Mesodermal cell (in vitro differentiated cells): Measurements from ENCODE around the gene C1R.
"Not testable (repeated sequence)": the region's sequence is repeated elsewhere in the genome, so short reads cannot be mapped to it uniquely, and the experiment has no call there.

Experiments used
- H3K27ac ChIP-seq: 2 replicates; pipeline ENCODE4 v1.7.0; 2013; ENCODE audit warnings: mild to moderate bottlenecking, low read depth, low read length, moderate library complexity; ENCODE audit not compliant: severe bottlenecking
- H3K36me3 ChIP-seq: 2 replicates; pipeline ENCODE4 v1.7.1; 2013; ENCODE audit warnings: mild to moderate bottlenecking, low read length, moderate library complexity; ENCODE audit not compliant: control insufficient read depth, insufficient read depth
- H3K4me1 ChIP-seq: one replicate; pipeline ENCODE4 v1.7.1; 2013; ENCODE audit warnings: mild to moderate bottlenecking, low read length; ENCODE audit not compliant: insufficient read depth, control insufficient read depth, poor library complexity, severe bottlenecking
- H3K4me3 ChIP-seq: 2 replicates; pipeline ENCODE4 v1.7.0; 2013; ENCODE audit warnings: low read length, control low read depth, mild to moderate bottlenecking; ENCODE audit not compliant: insufficient read depth, poor library complexity, severe bottlenecking; ENCODE audit errors: extremely low read depth
- H3K9me3 ChIP-seq: 2 replicates; pipeline ENCODE4 v1.7.1; 2013; ENCODE audit warnings: mild to moderate bottlenecking, low read length, moderate library complexity; ENCODE audit not compliant: control insufficient read depth
- WGBS, 2 experiments: methylation state at CpG; one replicate each; pipeline ENCODE4 v1.1.5; 2013; ENCODE audit warnings: missing lambda C conversion rate in 2 of 2; ENCODE audit not compliant: insufficient coverage in 2 of 2; 5-methylcytosine and 5-hydroxymethylcytosine counted together

Gene C1R

GRCh38 chr12:7037411-7037810, 54.8 kb downstream of the C1R start:
- H3K36me3 ChIP-seq, H3K27ac ChIP-seq, H3K4me1 ChIP-seq, H3K4me3 ChIP-seq, H3K9me3 ChIP-seq: not testable (repeated sequence)
- WGBS, 2 experiments, result 89 to 97% methylated on average over 5 to 25 of the region's 32 CpGs

- Histone ChIP-seq H3K36me3 (no peaks in the 10 kb centered on the region), H3K4me3 (no peak overlapping the region), H3K9me3 (no peaks in the 10 kb centered on the region), H3K4me1 (no peaks in the 10 kb centered on the region), H3K27ac (no peak overlapping the region)
- whole genome bisulfite sequencing, 2 experiments, result no CpG with 5 or more reads among the region's 2 CpGs
Observed at GRCh38 chr12:7035463-7035862, 56.8 kb downstream of the C1R start.

GRCh38 chr12:7034464-7034863, 57.8 kb downstream of the C1R start:
- Histone ChIP-seq H3K4me1 (no peaks in the 10 kb centered on the region), H3K4me3 (no peak overlapping the region), H3K36me3 (no peaks in the 10 kb centered on the region), H3K27ac (no peak overlapping the region), H3K9me3 (no peaks in the 10 kb centered on the region)
- 100% methylated on average over 1 of the region's 1 CpG; no CpG with 5 or more reads in 1 of the 2 experiments for WGBS, 2 experiments

DNA sequence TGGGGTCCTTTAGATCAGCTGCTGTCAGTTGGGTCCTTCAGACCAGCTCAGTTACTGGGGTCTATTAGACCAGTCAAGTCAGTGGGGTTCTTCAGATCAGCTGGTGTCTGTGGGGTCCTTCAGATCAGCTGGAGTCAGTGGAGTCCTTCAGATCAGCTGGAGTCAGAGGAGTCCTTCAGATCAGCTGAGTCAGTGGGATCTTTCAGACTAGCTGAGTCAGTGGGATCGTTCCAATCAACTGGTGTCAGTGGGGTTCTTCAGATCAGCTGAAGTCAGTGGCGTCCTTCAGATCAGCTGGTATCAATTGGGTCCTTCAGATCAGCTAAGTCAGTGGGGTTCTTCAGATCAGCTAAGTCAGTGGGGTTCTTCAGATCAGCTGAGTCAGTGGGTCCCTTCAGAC, 59.3 kb downstream of the C1R start:
- Histone ChIP-seq H3K27ac (no peak overlapping the region), H3K4me3 (no peak overlapping the region), H3K4me1 (no peaks in the 10 kb centered on the region), H3K36me3 (no peaks in the 10 kb centered on the region), H3K9me3 (no peaks in the 10 kb centered on the region)
- WGBS, 2 experiments, result 88 to 90% methylated on average over 2 of the region's 2 CpGs

DNA sequence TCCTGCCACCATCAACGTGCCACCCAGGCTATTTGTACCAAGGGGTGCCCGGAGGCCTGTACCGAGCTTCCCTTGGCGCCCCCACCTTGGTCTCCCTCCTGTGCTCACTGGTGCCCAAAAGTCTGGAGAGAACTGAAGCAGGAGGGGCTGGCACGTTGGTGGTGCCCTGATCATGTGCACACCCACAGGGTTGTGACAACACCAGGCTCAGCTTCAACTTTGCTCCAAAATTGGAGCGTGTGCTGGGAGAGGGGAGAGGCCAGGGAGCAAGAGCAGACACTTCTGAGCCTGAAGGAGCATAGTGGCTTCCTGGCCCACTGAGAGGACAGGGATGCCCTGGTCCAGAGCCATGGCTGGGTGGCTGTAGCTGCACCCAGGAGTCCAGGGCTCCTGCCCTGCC, 60.9 kb downstream of the C1R start:
- no peaks in the 10 kb centered on the region for H3K36me3 ChIP-seq
- 85 to 87% methylated on average over 6 of the region's 6 CpGs for WGBS, 2 experiments
- H3K9me3 ChIP-seq, result no peaks in the 10 kb centered on the region
- H3K4me1 ChIP-seq, result no peaks in the 10 kb centered on the region
- H3K4me3 ChIP-seq, result no peak overlapping the region
- H3K27ac ChIP-seq, result no peak overlapping the region
